Hypothalamus (tissue), 51 donors: Measurements from ENCODE around the gene DNALI1.
"Not testable (repeated sequence)": the region's sequence is repeated elsewhere in the genome, so short reads cannot be mapped to it uniquely, and the experiment has no call there.

Experiments used
- DNase-seq, 51 donors: peaks; one replicate each; lab custom pipeline; 2025; lab: John Stamatoyannopoulos, UW

The DNALI1 gene

DNA sequence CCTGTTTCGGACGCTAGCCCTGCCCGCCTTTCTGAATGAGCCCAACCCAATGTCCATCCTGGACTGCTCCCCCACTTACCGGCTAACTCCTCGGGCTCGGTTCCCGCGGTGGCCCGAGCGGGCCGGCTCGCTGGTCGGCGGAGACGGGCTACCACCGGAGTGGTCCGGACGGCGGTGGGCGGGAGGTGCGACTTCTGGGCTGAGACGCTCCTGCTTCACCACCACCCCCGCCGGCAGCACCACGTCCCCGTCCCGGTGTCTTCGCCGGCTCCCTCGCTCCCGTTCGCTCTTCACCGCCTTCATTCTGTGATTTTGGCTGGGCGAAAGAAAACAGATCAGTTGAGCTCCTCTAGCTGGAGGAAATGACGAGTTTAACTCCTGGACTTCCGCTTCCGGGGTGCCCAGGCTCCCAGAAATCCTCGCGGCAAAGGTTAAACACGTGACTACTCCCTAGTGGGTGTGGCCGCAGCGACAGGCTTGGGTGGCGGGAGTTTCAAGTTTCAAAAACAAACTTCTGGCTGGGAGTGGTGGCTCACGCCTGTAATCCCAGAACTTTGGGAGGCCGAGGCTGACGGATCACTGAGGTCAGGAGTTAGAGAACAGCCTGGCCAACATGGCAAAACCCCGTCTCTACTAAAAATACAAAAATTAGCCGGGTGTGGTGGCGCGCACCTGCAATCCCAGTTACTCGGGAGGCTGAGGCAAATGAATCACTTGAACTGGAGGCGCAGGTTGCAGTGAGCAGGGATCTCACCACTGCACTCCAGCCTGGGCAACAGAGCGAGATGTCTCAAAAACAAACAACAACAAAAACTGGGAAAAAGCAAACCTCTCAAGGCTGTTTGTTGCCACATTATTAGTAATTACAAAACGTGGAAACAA lies 2.6 kb upstream of the DNALI1 start, which contains the start of gene SNIP1:
Gene SNIP1 (minus strand): TSS at position 367 of the 882 bp plus-strand sequence. CDS start 64 bp downstream, at position 303.
- DNase-seq: peak; percentile 52 to 99 (median 92)

- no peak for DNase-seq
These were observed 662 bp downstream of the DNALI1 start for GRCh38 chr1:37557402-37557801.

DNA sequence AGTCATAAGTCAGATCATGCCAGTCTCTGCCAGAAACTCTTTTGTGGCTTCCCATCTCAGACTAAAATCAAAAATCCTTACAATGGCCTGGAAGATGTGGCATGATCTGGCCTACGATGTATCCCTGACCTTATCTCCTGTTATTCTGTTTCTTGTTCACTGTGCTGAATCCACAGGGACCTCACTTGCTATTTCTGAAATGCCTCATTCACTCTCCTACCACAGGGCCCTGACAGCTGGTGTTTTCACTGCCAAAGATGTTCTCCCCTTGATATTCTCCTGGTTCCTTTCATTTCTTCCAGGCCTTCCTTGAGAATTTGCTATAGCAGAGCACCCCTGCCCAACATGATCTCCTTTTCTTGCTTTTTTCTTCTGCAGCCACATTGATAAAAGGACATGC lies 1.7 kb downstream of the DNALI1 start:
- DNase-seq: no peak

DNA sequence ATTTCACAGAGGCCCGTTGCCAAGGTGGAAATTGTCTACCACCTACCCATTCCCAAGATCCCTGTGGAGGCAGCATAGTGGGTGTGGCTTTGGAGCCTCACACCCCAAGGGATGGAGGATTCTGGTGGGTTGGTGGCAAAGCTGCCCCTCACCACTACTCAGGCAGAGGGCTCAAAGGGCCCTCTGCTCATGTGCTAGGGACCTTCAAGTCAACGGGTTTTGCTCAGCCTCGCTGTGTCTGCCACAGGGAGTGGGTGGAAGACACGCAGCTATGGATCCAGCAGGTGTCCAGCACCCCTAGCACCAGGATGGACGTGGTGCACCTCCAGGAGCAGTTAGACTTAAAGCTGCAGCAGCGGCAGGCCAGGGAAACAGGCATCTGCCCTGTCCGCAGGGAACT lies 2.3 kb downstream of the DNALI1 start:
- no peak for DNase-seq

GRCh38 chr1:37559957-37560379 lies 3.2 kb downstream of the DNALI1 start:
- not testable (repeated sequence) for DNase-seq

DNA sequence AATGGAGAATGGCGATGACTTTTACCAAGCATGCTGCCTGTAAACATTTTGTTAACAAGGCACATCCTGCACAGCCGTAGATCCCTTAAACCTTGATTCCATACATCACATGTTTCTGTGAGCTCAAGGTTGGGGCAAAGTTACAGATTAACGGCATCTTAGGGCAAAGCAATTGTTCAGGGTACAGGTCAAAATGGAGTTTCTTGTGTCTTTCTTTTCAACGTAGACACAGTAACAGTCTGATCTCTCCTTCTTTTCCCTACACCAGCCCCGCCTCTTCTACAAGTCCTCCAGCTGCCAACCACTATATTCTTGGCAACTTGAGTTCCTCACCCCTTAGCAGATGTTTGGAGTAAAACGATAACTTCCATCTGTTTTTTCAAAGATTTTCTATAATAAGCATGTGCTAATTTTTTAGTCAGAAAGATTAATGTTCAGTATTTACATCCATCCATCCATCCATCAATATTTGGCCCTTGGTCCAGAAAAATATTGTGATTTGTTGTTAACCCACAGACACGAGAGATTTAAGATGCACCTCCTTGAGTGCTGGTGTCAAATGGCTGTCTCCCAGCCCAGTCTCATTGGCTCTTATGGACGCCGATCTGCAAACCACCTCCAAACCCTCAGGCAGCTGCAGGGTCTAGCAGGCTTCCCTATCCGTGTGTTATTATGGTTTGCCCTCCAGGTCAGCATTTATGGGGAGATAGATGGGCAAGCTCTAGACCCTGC lies 3.8 kb downstream of the DNALI1 start:
- no peak for DNase-seq

- no peak for DNase-seq
These were observed 4.7 kb downstream of the DNALI1 start for GRCh38 chr1:37561133-37562132.

DNA sequence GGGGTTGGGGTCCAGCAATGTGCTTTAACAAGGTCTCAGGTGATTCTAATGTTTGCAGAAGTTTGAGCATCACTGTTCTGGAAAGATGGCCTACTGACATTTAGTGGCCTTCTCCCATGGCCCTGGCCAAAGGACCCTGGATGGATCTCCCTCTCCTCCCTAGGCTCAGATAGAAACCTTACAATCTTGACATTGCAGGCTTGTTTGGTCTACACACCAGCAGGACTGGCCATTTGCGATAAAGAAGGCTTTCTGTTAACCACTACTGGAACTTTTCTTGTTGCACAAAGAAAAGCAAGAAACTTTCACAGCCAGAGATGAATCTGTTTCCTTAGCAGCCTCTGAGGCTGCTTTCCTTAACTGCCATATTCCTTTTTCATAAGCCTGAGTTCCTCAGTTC lies 6.2 kb downstream of the DNALI1 start:
- no peak for DNase-seq

DNA sequence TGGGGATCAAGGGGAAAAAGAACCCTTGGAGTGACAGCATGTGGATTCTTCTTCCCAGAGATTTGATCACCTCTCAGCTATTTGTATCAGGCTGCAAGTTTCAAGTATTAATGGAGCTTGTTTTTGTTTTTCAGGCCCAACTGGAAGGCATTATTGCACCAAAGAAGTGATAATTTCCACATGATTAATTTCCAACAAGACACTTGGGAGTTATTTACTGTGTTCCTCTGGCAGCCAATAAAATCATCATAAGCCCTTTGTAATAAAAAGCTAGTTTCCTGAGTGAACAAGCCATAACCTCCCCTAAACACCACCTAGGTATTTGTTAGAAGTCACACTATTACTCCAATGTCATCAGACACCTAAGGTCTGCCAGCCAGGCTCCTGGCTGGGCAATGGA lies 8.2 kb downstream of the DNALI1 start:
- DNase-seq: no peak

DNA sequence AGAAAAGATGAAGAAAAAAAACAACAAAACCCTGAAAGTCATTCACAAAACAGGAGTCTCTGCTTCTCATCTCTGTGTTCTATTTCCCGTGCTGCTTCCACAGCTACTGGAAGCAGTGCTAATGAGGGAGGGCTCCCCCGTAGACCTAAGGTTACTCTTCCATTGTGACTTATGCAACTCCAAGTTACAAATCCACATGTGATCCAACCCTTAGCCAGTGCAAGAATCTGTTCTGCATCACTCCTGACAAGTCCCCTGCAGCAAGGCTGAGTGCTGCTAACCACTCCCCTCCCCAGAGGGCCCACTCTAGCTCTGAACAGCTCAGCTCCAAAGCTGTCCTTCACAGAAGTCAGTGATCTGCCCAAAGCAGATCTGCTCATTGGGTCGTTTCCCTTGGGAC lies 10.3 kb downstream of the DNALI1 start:
- no peak for DNase-seq

- no peak for DNase-seq
These were observed 14.0 kb downstream of the DNALI1 start for GRCh38 chr1:37570528-37571334.

DNA sequence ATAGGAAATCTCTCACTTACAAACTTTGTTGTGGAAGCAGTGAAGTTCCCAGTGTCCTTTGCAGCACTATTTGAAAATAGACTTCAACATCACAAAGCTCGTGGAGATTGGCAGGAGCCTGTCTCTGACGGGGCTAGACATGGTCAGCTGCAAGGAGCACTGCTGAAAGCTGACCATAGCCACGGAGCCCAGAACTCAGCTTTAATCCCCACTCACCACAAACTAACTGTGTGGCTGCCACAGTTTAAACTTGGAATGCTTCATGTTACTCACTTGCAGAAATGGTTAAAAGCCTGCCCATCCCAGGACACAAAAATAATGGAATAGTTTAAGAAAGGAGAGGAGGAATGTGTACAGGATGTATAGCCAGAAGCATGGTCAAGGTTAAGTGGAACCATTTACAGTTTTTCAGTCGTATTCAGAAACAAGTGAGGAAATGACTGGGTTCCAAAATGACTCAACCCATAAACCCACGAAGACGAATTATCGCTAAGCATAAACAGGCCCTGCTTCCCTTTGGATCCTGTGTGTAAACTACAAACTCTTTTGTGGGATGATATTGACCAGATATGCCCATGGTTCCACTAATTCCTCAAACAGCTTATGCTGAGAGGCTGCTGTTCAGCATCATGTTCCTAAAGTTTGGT lies 18.2 kb downstream of the DNALI1 start:
- DNase-seq: no peak

- DNase-seq: no peak
These were observed 19.0 kb downstream of the DNALI1 start for GRCh38 chr1:37575692-37576091.

- not testable (repeated sequence) for DNase-seq
These were observed 27.8 kb downstream of the DNALI1 start for GRCh38 chr1:37584544-37584943.

- no peak for DNase-seq
These were observed 32.2 kb downstream of the DNALI1 start for GRCh38 chr1:37588939-37589338.

- DNase-seq: no peak
These were observed 37.0 kb downstream of the DNALI1 start for GRCh38 chr1:37593726-37594125.

DNA sequence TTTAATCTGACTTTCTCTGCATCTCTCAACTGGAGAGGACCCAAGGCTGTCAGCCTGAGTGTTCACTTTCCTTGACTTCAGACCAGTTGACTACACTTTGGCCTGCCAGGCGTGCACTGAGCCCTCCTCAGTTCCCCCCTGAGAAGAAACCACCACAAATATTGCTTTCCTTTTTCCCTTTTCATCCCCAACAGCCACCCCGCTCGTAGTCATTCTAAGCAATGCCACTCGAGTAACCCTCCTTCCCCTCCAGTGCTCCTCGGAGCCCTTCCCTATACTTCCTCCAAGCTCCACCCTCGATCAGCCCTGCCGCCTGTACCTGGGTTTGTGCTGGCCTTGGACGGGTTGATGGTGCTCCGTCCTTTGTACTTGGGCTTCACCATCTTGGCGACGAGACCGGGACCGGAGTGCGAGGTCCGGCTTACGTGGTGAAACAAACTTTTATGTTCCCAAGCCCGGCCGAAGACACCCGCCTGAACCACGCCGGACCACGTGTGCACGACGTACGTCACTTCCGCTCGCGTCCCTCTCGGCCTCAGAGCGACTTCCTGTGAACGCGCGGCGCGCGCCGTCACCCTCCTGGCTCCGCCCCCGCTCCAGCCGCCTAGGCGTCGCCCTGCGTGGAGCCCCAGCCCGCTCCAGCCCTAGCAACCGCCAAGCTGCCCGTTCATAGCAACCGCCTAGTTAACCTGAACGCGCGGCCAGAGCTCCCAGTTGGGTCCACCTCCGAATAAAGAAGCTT lies 38.9 kb downstream of the DNALI1 start, which contains the start of gene GNL2:
Gene GNL2 (minus strand): TSS at position 498 of the 742 bp plus-strand sequence. CDS start 115 bp downstream, at position 383.
- DNase-seq: peak; percentile 38 to 97 (median 92)

- no peak for DNase-seq
These were observed 39.5 kb downstream of the DNALI1 start for GRCh38 chr1:37596182-37596667.
